Muscle layer of duodenum (tissue), 2 donors: ENCODE measurements around the gene MLLT3.
A peak's percentile ranks its signal among the peaks of the same experiment; 100 is the strongest.

Source experiments
- H3K27ac ChIP-seq: one replicate; pipeline ENCODE4 v1.7.0; 2013; ENCODE audit warnings: mild to moderate bottlenecking, low read length
- H3K27me3 ChIP-seq: one replicate; pipeline ENCODE4 v1.7.0; 2013; ENCODE audit warnings: low read depth, mild to moderate bottlenecking, control low read depth, low read length
- H3K36me3 ChIP-seq, 2 donors: one replicate each; pipeline ENCODE4 v1.7.0; 2013; ENCODE audit warnings: low read length in 2 of 2, control low read depth in 1 of 2, mild to moderate bottlenecking in 1 of 2; ENCODE audit not compliant: insufficient read depth in 2 of 2, control insufficient read depth in 1 of 2
- H3K4me1 ChIP-seq, 2 donors: one replicate each; pipeline ENCODE4 v1.7.0; 2013; ENCODE audit warnings: low read length in 2 of 2, mild to moderate bottlenecking in 2 of 2, control low read depth in 1 of 2, moderate library complexity in 1 of 2; ENCODE audit not compliant: insufficient read depth in 2 of 2, control insufficient read depth in 1 of 2
- H3K4me3 ChIP-seq, 2 donors: one replicate each; pipeline ENCODE4 v1.7.0; 2013; ENCODE audit warnings: low read length in 2 of 2, low read depth in 1 of 2, mild to moderate bottlenecking in 1 of 2
- H3K9me3 ChIP-seq, 2 donors: one replicate each; pipeline ENCODE4 v1.7.0; 2013; ENCODE audit warnings: low read length in 2 of 2, control low read depth in 1 of 2, mild to moderate bottlenecking in 1 of 2; ENCODE audit not compliant: control insufficient read depth in 1 of 2
- donor health status: healthy.

Gene MLLT3

GRCh38 chr9:20313415-20313814 is 308.9 kb downstream of the MLLT3 start:
- H3K4me1 ChIP-seq = no peaks in the 10 kb centered on the region
- H3K9me3 ChIP-seq = no peaks in the 10 kb centered on the region
- no peak overlapping the region for H3K27ac ChIP-seq
- no peaks in the 10 kb centered on the region for H3K27me3 ChIP-seq
- H3K36me3 ChIP-seq = no peaks in the 10 kb centered on the region
- no peak overlapping the region for H3K4me3 ChIP-seq

DNA sequence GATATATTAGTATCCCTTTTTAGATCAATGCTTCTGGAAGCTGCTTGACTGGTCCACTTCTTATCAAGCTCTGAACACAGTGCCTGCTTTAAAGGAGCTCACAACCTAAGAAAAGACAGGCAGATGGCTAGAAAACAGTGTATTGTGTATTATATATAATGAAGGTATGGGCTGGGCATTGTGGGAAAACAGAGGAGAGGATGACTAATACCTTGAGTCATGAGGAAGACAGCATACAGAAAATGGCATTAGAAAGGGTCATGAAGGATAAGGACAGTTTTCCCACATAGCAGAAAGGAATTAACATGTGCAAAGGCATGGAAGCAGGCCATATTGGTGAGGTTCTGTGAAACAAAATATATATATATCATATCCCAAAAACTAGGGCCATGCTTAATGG is 309.6 kb downstream of the MLLT3 start:
- Histone ChIP-seq H3K4me1 (no peaks in the 10 kb centered on the region), H3K36me3 (no peaks in the 10 kb centered on the region), H3K27me3 (no peaks in the 10 kb centered on the region), H3K27ac (no peak overlapping the region), H3K9me3 (no peaks in the 10 kb centered on the region), H3K4me3 (no peak overlapping the region)

GRCh38 chr9:20310024-20310423 is 312.3 kb downstream of the MLLT3 start:
- Histone ChIP-seq H3K27ac (no peak overlapping the region), H3K4me1 (no peaks in the 10 kb centered on the region), H3K27me3 (no peaks in the 10 kb centered on the region), H3K4me3 (no peak overlapping the region), H3K36me3 (no peaks in the 10 kb centered on the region), H3K9me3 (no peaks in the 10 kb centered on the region)

- H3K9me3 ChIP-seq = no peaks in the 10 kb centered on the region
- no peak overlapping the region for H3K4me3 ChIP-seq
- H3K4me1 ChIP-seq = no peaks in the 10 kb centered on the region
- no peaks in the 10 kb centered on the region for H3K27me3 ChIP-seq
- no peak overlapping the region for H3K27ac ChIP-seq
- no peaks in the 10 kb centered on the region for H3K36me3 ChIP-seq
These were observed 313.2 kb downstream of the MLLT3 start for GRCh38 chr9:20309124-20309523.

GRCh38 chr9:20307621-20308020 is 314.7 kb downstream of the MLLT3 start:
- H3K27me3 ChIP-seq = no peaks in the 10 kb centered on the region
- H3K9me3 ChIP-seq = no peaks in the 10 kb centered on the region
- H3K27ac ChIP-seq = no peak overlapping the region
- no peak overlapping the region for H3K4me3 ChIP-seq
- H3K36me3 ChIP-seq = no peaks in the 10 kb centered on the region
- H3K4me1 ChIP-seq = no peaks in the 10 kb centered on the region

- Histone ChIP-seq H3K27ac (no peak overlapping the region), H3K4me3 (no peak overlapping the region), H3K9me3 (no peaks in the 10 kb centered on the region), H3K4me1 (no peaks in the 10 kb centered on the region), H3K27me3 (no peaks in the 10 kb centered on the region), H3K36me3 (no peaks in the 10 kb centered on the region)
These were observed 316.8 kb downstream of the MLLT3 start for GRCh38 chr9:20305452-20305851.

DNA sequence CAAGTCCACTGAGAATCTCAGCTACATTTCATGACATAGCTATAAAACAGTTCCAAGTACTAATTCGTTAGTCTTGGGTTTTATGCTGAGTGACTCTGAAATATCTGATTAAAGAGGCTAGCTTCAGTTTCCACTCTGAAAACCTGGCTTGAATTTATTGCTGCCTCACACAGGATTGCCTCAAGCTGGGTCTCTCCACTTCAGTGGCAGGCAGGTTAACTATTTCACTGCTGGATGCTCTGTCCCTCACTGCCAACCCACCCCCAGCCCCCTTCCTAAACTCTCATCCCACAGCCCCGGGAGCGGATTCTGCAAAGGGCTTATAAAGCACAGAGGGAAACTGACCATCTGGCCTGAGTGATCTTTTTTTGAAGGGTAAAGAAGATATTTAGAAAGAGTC is 318.3 kb downstream of the MLLT3 start:
- Histone ChIP-seq H3K4me1 (no peaks in the 10 kb centered on the region), H3K27me3 (no peaks in the 10 kb centered on the region), H3K4me3 (no peak overlapping the region), H3K36me3 (no peaks in the 10 kb centered on the region), H3K27ac (no peak overlapping the region), H3K9me3 (no peaks in the 10 kb centered on the region)

GRCh38 chr9:20303066-20303465 is 319.2 kb downstream of the MLLT3 start:
- H3K27me3 ChIP-seq = no peaks in the 10 kb centered on the region
- H3K9me3 ChIP-seq = no peaks in the 10 kb centered on the region
- H3K27ac ChIP-seq = no peak overlapping the region
- no peak overlapping the region for H3K4me3 ChIP-seq
- H3K4me1 ChIP-seq = peaks cover 0 to 1% of the 10 kb centered on the region in 2 donors
- H3K36me3 ChIP-seq = no peaks in the 10 kb centered on the region

GRCh38 chr9:20302197-20302596 is 320.1 kb downstream of the MLLT3 start:
- peaks cover 0 to 4% of the 10 kb centered on the region in 2 donors for H3K4me1 ChIP-seq
- H3K27me3 ChIP-seq = no peaks in the 10 kb centered on the region
- no peaks in the 10 kb centered on the region for H3K36me3 ChIP-seq
- H3K27ac ChIP-seq = no peak overlapping the region
- no peak overlapping the region for H3K4me3 ChIP-seq
- H3K9me3 ChIP-seq = no peaks in the 10 kb centered on the region

DNA sequence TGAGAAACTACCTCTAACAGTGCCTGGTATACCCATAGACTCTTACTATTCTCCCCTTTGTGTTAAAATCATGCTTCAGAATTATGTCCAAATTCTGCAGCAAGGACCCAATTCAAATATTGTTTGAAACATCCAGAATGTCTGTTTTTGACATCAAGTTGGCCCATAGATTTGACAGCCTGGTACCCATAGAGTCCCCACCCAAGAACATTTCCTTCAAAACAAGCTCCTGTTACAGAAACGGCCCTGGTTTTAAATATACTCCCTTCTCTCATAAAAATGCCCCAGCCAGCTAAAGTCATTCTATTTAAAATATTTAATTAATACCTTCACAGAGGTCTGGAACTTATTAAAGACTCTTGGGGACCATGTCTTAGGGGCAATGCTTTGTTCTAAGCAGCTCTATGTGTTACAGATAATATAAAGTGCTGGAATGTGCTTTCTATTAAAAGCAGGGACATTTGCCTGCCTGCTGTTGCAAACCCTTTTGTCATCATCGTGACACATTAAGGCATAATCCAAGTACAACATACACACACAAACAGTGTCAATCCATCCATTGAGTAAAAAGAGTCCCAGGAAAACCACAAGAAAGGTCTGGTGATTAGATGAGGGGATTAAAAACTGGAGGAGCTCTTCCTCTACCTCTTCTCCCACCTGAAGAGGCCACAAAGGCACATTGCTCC is 321.7 kb downstream of the MLLT3 start:
- no peaks in the 10 kb centered on the region for H3K9me3 ChIP-seq
- H3K27me3 ChIP-seq = no peaks in the 10 kb centered on the region
- H3K36me3 ChIP-seq = no peaks in the 10 kb centered on the region
- H3K4me3 ChIP-seq = no peak overlapping the region
- H3K4me1 ChIP-seq = peaks cover 0 to 4% of the 10 kb centered on the region in 2 donors
- H3K27ac ChIP-seq = no peak overlapping the region

- no peaks in the 10 kb centered on the region for H3K9me3 ChIP-seq
- no peaks in the 10 kb centered on the region for H3K27me3 ChIP-seq
- peak overlapping the region; percentile 60 for H3K27ac ChIP-seq
- H3K4me3 ChIP-seq = no peak overlapping the region
- no peaks in the 10 kb centered on the region for H3K36me3 ChIP-seq
- peaks cover 0 to 4% of the 10 kb centered on the region in 2 donors for H3K4me1 ChIP-seq
These were observed 324.6 kb downstream of the MLLT3 start for GRCh38 chr9:20297646-20298084.

GRCh38 chr9:20295555-20295954 is 326.7 kb downstream of the MLLT3 start:
- Histone ChIP-seq H3K4me3 (no peak overlapping the region), H3K9me3 (no peaks in the 10 kb centered on the region), H3K36me3 (no peaks in the 10 kb centered on the region), H3K4me1 (peaks cover 0 to 4% of the 10 kb centered on the region in 2 donors), H3K27me3 (no peaks in the 10 kb centered on the region), H3K27ac (no peak overlapping the region)
